AG08396 (cell line): ENCODE results near the gene SLC25A11.
"Not testable (repeated sequence)": the region's sequence is repeated elsewhere in the genome, so short reads cannot be mapped to it uniquely, and the experiment has no call there.

Experiments
- DNase-seq: peaks from one replicate; pipeline ENCODE4 v3.0.0; 2012; ENCODE audit warnings: low spot score, mixed read lengths

The SLC25A11 gene

GRCh38 chr17:4920351-4921048, 19.3 kb downstream of the SLC25A11 start:
- no peak for DNase-seq

- no peak for DNase-seq
Observed at GRCh38 chr17:4919511-4920047, 20.3 kb downstream of the SLC25A11 start.

GRCh38 chr17:4914551-4914950, 25.3 kb downstream of the SLC25A11 start:
- not testable (repeated sequence) for DNase-seq

DNA sequence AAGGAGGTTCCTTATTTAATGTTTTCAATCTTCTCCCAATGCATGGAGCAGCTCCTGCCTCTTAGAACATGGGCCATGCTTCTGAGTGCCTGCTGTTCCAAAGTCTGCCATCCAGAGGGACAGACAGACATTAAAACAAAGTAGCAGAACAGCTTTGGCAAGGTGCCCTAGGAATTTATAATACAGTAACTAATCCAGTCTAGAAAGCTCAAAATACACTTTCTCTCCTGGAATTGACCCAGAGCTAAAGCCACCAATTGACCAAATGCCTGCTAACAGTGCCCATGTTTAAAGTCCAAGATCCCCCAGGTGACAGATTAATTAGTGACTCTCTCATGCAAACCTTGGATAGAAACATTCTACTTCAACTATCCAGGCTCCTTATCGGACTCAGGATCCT, 25.9 kb downstream of the SLC25A11 start:
- DNase-seq, result no peak

GRCh38 chr17:4908711-4909496, 30.9 kb downstream of the SLC25A11 start:
- peak; percentile 91 for DNase-seq

- DNase-seq, result no peak
Observed at GRCh38 chr17:4908301-4908700, 31.5 kb downstream of the SLC25A11 start.

- DNase-seq, result not testable (repeated sequence)
Observed at GRCh38 chr17:4906642-4907041, 33.2 kb downstream of the SLC25A11 start.

- DNase-seq, result no peak
Observed at GRCh38 chr17:4903051-4903818, 36.6 kb downstream of the SLC25A11 start, which contains the start of gene CHRNE. CHRNE (minus strand) TSS chr17:4903098; CDS start chr17:4903063, 35 bp downstream.

- DNase-seq, result no peak
Observed at GRCh38 chr17:4902540-4902939, 37.3 kb downstream of the SLC25A11 start.

DNA sequence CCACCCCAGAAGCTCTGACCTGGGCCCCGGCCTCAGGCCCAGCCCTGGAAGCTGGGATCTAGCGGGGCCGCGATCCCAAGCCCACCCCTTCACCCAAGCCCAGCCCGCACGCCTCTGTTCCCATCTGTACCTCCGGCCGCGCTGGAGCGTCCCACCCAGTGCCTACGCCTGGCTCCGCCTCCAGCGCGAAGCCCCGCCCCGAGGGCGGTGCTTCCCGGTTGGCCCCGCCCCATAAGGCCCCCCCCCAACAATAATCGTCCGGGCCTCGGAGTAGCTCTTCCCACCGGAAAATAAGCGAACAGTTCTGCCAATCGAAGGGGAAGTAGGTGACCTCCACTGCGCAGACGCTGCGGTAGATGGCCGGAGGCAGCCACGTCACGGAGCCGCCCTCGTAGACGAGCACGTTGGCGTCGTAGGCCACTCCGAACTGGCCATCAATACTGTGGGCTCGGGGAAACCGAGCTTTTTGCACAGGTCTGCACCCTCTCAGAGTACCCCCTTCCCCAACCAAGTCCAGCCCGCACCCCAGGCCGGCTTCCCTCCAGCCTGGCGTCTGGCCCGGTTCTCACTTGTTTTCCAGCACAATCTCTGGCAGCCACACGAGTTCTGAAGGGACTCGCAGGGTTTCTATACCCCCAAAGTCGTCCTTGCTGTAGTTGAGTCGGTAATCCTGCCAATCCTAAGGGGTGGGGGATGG, 38.0 kb downstream of the SLC25A11 start:
- DNase-seq, result no peak

- DNase-seq, result no peak
Observed at GRCh38 chr17:4901108-4901647, 38.7 kb downstream of the SLC25A11 start.

- no peak for DNase-seq
Observed at GRCh38 chr17:4900231-4901107, 39.4 kb downstream of the SLC25A11 start.

DNA sequence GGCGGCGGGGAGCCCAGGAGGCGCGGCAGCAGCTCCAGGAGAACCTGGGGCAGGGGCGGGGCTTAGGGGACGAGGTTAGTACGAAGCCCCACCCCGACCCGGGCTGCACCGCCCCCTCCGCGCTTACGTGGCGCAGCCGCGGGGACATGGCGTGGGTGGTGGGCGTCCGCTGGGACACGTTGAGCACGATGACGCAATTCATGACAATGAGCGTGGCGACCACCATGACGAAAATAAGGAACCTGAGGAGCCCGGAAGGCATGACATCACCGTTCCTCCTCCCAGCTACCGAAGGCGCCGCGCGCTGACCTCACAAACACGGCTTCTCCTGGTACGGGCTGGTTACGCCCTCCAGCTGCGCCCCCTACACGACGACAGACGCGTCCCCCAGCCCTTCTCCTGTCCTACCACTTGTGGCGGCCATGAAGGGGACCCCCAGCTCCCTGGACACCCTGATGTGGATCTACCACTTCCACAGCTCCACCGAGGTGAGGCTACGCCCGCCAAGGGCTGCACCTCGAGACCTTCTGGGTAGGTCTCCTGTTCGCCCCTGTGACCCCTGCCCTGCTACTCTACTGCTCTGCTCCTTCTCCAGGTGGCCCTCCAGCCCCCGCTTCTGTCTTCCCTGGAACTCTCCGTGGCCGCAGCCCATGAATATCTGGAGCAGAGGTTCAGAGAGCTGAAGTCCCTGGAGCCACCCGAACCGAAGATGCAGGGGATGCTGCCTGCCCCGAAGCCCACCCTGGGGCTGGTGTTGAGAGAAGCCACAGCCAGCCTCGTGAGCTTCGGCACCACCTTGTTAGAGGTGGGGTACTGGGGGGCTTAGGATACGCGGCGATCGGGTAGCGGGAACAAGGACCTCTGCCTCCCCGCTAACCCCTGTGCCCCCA, 40.3 kb downstream of the SLC25A11 start, which contains the start of gene C17orf107:
TSS of gene C17orf107 (plus strand) at position 196 of the 890 bp plus-strand sequence. CDS start at position 423, 227 bp downstream.
- DNase-seq, result peak; percentile 73

GRCh38 chr17:4898927-4899326, 40.9 kb downstream of the SLC25A11 start:
- DNase-seq, result no peak

- no peak for DNase-seq
Observed at GRCh38 chr17:4898351-4898750, 41.5 kb downstream of the SLC25A11 start.

DNA sequence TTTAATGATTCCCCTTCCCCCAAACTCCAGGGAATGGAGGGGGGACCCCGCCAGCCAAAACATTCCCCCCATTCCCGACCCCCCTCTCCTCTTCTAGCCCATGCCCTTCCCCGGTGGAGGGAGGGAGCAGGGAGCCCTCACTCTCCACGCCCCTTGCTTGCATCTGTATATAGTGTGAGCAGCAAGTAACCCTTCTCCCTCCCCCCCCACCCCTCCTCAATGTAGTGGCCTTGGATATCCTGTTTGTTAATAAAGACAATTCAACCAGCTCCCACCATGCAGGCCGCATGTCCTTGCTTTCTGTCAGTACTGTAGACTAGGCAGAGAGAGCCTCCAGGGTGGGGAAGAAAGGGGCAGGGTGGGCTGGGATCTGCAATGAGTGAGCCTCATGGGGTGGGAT, 42.1 kb downstream of the SLC25A11 start:
- no peak for DNase-seq

DNA sequence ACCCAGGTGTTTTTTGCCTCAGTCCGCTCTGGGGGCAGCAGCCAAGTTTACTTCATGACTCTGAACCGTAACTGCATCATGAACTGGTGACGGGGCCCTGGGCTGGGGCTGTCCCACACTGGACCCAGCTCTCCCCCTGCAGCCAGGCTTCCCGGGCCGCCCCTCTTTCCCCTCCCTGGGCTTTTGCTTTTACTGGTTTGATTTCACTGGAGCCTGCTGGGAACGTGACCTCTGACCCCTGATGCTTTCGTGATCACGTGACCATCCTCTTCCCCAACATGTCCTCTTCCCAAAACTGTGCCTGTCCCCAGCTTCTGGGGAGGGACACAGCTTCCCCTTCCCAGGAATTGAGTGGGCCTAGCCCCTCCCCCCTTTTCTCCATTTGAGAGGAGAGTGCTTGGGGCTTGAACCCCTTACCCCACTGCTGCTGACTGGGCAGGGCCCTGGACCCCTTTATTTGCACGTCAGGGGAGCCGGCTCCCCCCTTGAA, 42.6 kb downstream of the SLC25A11 start:
- no peak for DNase-seq

GRCh38 chr17:4896332-4897197, 43.3 kb downstream of the SLC25A11 start:
- DNase-seq, result no peak
